HUES6 (cell line): Measurements from ENCODE around the gene ZCCHC7.
"Not testable (repeated sequence)": the region's sequence is repeated elsewhere in the genome, so short reads cannot be mapped to it uniquely, and the experiment has no call there.

ENCODE experiments used
- H3K27ac ChIP-seq: 2 replicates; pipeline ENCODE4 v1.7.0; 2013; ENCODE audit warnings: low read depth, mild to moderate bottlenecking, low read length, inconsistent platforms
- H3K27me3 ChIP-seq: 2 replicates; pipeline ENCODE4 v1.6.1; 2013; ENCODE audit warnings: low read length; ENCODE audit not compliant: control insufficient read depth, insufficient read depth
- H3K36me3 ChIP-seq: 2 replicates; pipeline ENCODE4 v1.6.1; 2013; ENCODE audit warnings: low read length; ENCODE audit not compliant: control insufficient read depth, insufficient read depth
- H3K4me1 ChIP-seq: 2 replicates; pipeline ENCODE4 v1.6.1; 2013; ENCODE audit warnings: low read length; ENCODE audit not compliant: control insufficient read depth, insufficient read depth
- H3K4me3 ChIP-seq: 2 replicates; pipeline ENCODE4 v1.5.1; 2013; ENCODE audit warnings: low read depth, low read length
- H3K9ac ChIP-seq: one replicate; pipeline ENCODE4 v1.6.1; 2013; ENCODE audit warnings: mild to moderate bottlenecking, low read length
- H3K9me3 ChIP-seq: 2 replicates; pipeline ENCODE4 v1.6.1; 2013; ENCODE audit warnings: low read depth, low read length; ENCODE audit not compliant: control insufficient read depth, insufficient read depth

The ZCCHC7 gene

GRCh38 chr9:37172557-37172956 is 52.2 kb downstream of the ZCCHC7 start:
- no peaks in the 10 kb centered on the region for H3K9me3 ChIP-seq
- no peak overlapping the region for H3K9ac ChIP-seq
- no peaks in the 10 kb centered on the region for H3K27me3 ChIP-seq
- H3K27ac ChIP-seq = no peak overlapping the region
- no peak overlapping the region for H3K4me3 ChIP-seq
- no peaks in the 10 kb centered on the region; the same call in 1 of the 2 replicates for H3K36me3 ChIP-seq
- H3K4me1 ChIP-seq = no peaks in the 10 kb centered on the region

- Histone ChIP-seq H3K27me3 (no peaks in the 10 kb centered on the region), H3K27ac (no peak overlapping the region), H3K4me1 (no peaks in the 10 kb centered on the region), H3K36me3 (no peaks in the 10 kb centered on the region), H3K9ac (no peak overlapping the region), H3K9me3 (no peaks in the 10 kb centered on the region), H3K4me3 (no peak overlapping the region)
These were observed 53.9 kb downstream of the ZCCHC7 start for GRCh38 chr9:37174247-37174646.

GRCh38 chr9:37178742-37179141 is 58.4 kb downstream of the ZCCHC7 start:
- Histone ChIP-seq H3K9me3 (no peaks in the 10 kb centered on the region), H3K4me1 (peaks cover 2% of the 10 kb centered on the region; the same call in 1 of the 2 replicates), H3K4me3 (no peak overlapping the region), H3K27me3 (no peaks in the 10 kb centered on the region), H3K27ac (no peak overlapping the region), H3K36me3 (0 out of 2 replicates have a peak, but pooled peaks cover 3% of the 10 kb centered on the region), H3K9ac (no peak overlapping the region)

GRCh38 chr9:37179576-37179975 is 59.2 kb downstream of the ZCCHC7 start:
- H3K27ac ChIP-seq = no peak overlapping the region
- no peaks in the 10 kb centered on the region for H3K9me3 ChIP-seq
- H3K4me3 ChIP-seq = no peak overlapping the region
- H3K27me3 ChIP-seq = no peaks in the 10 kb centered on the region
- no peak overlapping the region for H3K9ac ChIP-seq
- peaks cover 11% of the 10 kb centered on the region for H3K4me1 ChIP-seq
- H3K36me3 ChIP-seq = 0 out of 2 replicates have a peak, but pooled peaks cover 3% of the 10 kb centered on the region

GRCh38 chr9:37180138-37180537 is 59.8 kb downstream of the ZCCHC7 start:
- Histone ChIP-seq H3K36me3 (0 out of 2 replicates have a peak, but pooled peaks cover 3% of the 10 kb centered on the region), H3K9ac (no peak overlapping the region), H3K4me1 (peaks cover 15% of the 10 kb centered on the region), H3K27me3 (no peaks in the 10 kb centered on the region), H3K4me3 (no peak overlapping the region), H3K9me3 (no peaks in the 10 kb centered on the region), H3K27ac (no peak overlapping the region)

GRCh38 chr9:37182718-37183117 is 62.3 kb downstream of the ZCCHC7 start:
- H3K9me3 ChIP-seq = no peaks in the 10 kb centered on the region
- H3K27ac ChIP-seq = no peak overlapping the region
- no peak overlapping the region for H3K4me3 ChIP-seq
- peaks cover 26% of the 10 kb centered on the region for H3K4me1 ChIP-seq
- H3K36me3 ChIP-seq = 0 out of 2 replicates have a peak, but pooled peaks cover 3% of the 10 kb centered on the region
- no peak overlapping the region for H3K9ac ChIP-seq
- no peaks in the 10 kb centered on the region for H3K27me3 ChIP-seq

GRCh38 chr9:37184905-37185867 is 64.8 kb downstream of the ZCCHC7 start:
- Histone ChIP-seq H3K4me1 (peaks cover 28% of the 10 kb centered on the region), H3K27ac (peak overlapping the region; percentile 69; the same call in 1 of the 2 replicates), H3K4me3 (no peak overlapping the region), H3K27me3 (no peaks in the 10 kb centered on the region), H3K36me3 (0 out of 2 replicates have a peak, but pooled peaks cover 3% of the 10 kb centered on the region), H3K9me3 (no peaks in the 10 kb centered on the region), H3K9ac (no peak overlapping the region)

GRCh38 chr9:37187292-37187691 is 66.9 kb downstream of the ZCCHC7 start:
- Histone ChIP-seq H3K9me3 (no peaks in the 10 kb centered on the region), H3K4me3 (no peak overlapping the region), H3K27ac (no peak overlapping the region), H3K4me1 (peaks cover 48% of the 10 kb centered on the region), H3K36me3 (no peaks in the 10 kb centered on the region), H3K9ac (no peak overlapping the region), H3K27me3 (no peaks in the 10 kb centered on the region)

- no peak overlapping the region for H3K27ac ChIP-seq
- no peaks in the 10 kb centered on the region for H3K36me3 ChIP-seq
- H3K27me3 ChIP-seq = no peaks in the 10 kb centered on the region
- no peaks in the 10 kb centered on the region for H3K9me3 ChIP-seq
- no peak overlapping the region for H3K9ac ChIP-seq
- H3K4me3 ChIP-seq = no peak overlapping the region
- H3K4me1 ChIP-seq = peaks cover 48% of the 10 kb centered on the region
These were observed 67.5 kb downstream of the ZCCHC7 start for GRCh38 chr9:37187713-37188439.

GRCh38 chr9:37190739-37191138 is 70.4 kb downstream of the ZCCHC7 start:
- not testable (repeated sequence) for H3K4me3 ChIP-seq, H3K9me3 ChIP-seq, H3K27ac ChIP-seq, H3K9ac ChIP-seq, H3K27me3 ChIP-seq, H3K36me3 ChIP-seq
- H3K4me1 ChIP-seq = peaks cover 27% of the 10 kb centered on the region
